ENCODE results near the gene SRRM1. TPM values are rescaled to one million over a fixed set of nuclear protein-coding genes. Genes with fewer than 3 reads are reported as not detected.

SRRM1 gene
- total and polyA plus RNA-seq, 11 donors: 30.3 to 97.0 (median 61.4) TPM

DNA sequence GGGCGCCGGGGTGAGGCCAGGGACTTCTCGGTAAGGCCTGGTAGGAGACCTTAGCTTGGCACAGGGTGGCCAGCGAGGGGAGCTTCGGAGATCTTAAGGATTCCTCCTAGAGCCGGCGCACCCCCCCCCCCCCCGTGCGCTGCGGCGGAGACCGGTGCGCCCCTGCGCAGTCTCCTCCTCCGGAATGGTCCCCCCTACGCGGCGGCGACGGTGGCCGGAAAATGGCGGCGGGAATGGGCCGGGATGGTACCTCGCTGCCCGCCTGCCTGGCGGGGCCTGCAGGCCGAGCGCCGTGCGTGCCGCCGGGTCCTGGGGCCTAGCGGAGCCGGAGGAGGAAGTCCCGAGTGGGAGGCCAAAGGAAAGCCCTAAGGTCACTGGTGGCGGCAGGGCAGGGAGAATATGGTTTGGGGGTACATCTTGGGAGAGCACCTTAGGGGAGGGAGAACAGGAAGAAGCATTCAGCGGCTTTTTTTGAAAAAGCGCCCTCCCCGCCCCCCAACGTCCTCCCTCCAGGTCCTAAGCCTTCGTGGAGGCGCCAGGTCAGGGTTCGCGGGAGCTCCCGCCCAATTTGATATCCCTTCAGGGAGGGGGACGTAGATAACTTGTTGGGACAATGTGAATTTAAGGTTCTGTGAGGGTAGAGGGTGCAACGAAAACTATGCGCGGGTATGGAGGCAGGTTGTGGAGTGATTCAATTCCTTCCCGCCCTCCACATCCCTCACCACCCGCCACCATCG, 429 bp downstream of the SRRM1 start:
- no peak for TF ChIP-seq POLR2A (IDR thresholded peaks at IDR 0.05)
- TF ChIP-seq, protein P1, sequence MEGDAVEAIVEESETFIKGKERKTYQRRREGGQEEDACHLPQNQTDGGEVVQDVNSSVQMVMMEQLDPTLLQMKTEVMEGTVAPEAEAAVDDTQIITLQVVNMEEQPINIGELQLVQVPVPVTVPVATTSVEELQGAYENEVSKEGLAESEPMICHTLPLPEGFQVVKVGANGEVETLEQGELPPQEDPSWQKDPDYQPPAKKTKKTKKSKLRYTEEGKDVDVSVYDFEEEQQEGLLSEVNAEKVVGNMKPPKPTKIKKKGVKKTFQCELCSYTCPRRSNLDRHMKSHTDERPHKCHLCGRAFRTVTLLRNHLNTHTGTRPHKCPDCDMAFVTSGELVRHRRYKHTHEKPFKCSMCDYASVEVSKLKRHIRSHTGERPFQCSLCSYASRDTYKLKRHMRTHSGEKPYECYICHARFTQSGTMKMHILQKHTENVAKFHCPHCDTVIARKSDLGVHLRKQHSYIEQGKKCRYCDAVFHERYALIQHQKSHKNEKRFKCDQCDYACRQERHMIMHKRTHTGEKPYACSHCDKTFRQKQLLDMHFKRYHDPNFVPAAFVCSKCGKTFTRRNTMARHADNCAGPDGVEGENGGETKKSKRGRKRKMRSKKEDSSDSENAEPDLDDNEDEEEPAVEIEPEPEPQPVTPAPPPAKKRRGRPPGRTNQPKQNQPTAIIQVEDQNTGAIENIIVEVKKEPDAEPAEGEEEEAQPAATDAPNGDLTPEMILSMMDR (IDR thresholded peaks at IDR 0.05): no peak
- no peaks in the 10 kb centered on the region for H3K27me3 ChIP-seq
- ATAC-seq: peak in 3 of 4 donors; percentile 8 to 34 (median 31)
- peak overlapping the region; percentile 74 to 100 (median 90) for H3K27ac ChIP-seq
- H3K4me3 ChIP-seq: peak overlapping the region; percentile 79 to 97 (median 92)
- WGBS, 4 donors: 0 to 1% (median 0%) methylated on average over 27 to 53 of the region's 53 CpGs
- intact Hi-C loops (cut with DNase I): loop anchor here in 2 of 10 donors (2.0 to 10.0 kb wide), 2 partner anchors 101 to 229 kb away; partner anchors contain the start of genes CLIC4 (in 1 of the 2), NIPAL3 (in 1 of the 2) and STPG1 (in 1 of the 2)
- DNase-seq: peak in 1 of 5 donors; percentile 78
- no peaks in the 10 kb centered on the region for H3K9me3 ChIP-seq
- peaks cover 0 to 37% (median 25%) of the 10 kb centered on the region in 12 donors for H3K4me1 ChIP-seq
- peaks cover 0 to 35% (median 32%) of the 10 kb centered on the region in 9 donors for H3K36me3 ChIP-seq

DNA sequence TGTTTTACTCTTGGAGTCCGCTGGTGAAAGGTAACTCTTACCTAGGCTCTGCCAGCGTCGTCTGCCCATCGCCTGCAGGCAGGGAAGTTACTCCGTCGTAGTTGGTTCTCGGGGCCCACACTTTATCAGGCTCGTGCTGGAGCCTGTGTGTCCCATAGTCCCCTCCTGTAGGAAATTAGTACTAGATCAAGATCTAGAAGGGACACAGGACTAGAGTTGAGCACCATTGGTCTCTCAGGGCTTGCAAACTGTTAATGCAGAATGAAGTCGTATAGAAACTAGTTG, 940 bp downstream of the SRRM1 start:
- no peak for ATAC-seq
- no peak for DNase-seq
- 0 to 1% (median 1%) methylated on average over 9 of the region's 9 CpGs for WGBS, 4 donors
- intact Hi-C loops (cut with DNase I): loop anchor here in 1 of 10 donors (10.0 kb wide), 1 partner anchor 229 kb away; the partner anchor contains the start of genes NIPAL3 and STPG1
- peaks cover 0 to 37% (median 25%) of the 10 kb centered on the region in 12 donors for H3K4me1 ChIP-seq
- no peak for TF ChIP-seq POLR2A (IDR thresholded peaks at IDR 0.05)
- TF ChIP-seq, protein P1 (IDR thresholded peaks at IDR 0.05): no peak
- H3K9me3 ChIP-seq: no peaks in the 10 kb centered on the region
- H3K27ac ChIP-seq: peak overlapping the region in 8 of 12 donors; percentile 82 to 100 (median 92)
- no peaks in the 10 kb centered on the region for H3K27me3 ChIP-seq
- H3K36me3 ChIP-seq: peaks cover 0 to 40% (median 37%) of the 10 kb centered on the region in 9 donors
- peak overlapping the region; percentile 79 to 97 (median 92) for H3K4me3 ChIP-seq

DNA sequence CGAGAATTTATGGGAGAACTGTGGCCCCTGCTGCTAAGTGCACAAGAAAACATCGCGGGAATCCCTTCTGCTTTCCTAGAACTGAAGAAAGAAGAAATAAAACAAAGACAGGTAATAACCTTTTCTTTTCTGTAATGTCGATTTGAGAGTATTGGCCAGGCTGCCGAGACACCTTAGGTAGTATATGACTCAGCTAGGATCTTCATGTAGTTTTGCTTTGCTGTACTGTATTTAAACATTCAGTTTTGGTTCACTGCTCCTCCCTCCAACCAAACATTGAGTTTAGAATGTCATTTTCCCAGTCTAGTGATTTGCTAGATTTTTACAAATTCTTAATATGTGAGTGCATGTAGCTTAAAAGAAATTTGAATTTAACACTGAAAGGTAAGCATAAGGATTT, 5.8 kb downstream of the SRRM1 start:
- ATAC-seq (no peak), DNase-seq (no peak)
- intact Hi-C loops (cut with DNase I): loop anchor here in 1 of 10 donors (10.0 kb wide), 1 partner anchor 234 kb away; the partner anchor contains the start of genes NIPAL3 and STPG1
- Histone ChIP-seq H3K9me3 (no peaks in the 10 kb centered on the region), H3K4me1 (peaks cover 0 to 22% (median 18%) of the 10 kb centered on the region in 12 donors), H3K4me3 (no peak overlapping the region), H3K27me3 (no peaks in the 10 kb centered on the region), H3K27ac (no peak overlapping the region), H3K36me3 (peaks cover 0 to 89% (median 86%) of the 10 kb centered on the region in 9 donors)
- WGBS, 4 donors: 87 to 96% (median 92%) methylated on average over 5 of the region's 5 CpGs
- TF ChIP-seq, protein P1 (IDR thresholded peaks at IDR 0.05): no peak
- no peak for TF ChIP-seq POLR2A (IDR thresholded peaks at IDR 0.05)

DNA sequence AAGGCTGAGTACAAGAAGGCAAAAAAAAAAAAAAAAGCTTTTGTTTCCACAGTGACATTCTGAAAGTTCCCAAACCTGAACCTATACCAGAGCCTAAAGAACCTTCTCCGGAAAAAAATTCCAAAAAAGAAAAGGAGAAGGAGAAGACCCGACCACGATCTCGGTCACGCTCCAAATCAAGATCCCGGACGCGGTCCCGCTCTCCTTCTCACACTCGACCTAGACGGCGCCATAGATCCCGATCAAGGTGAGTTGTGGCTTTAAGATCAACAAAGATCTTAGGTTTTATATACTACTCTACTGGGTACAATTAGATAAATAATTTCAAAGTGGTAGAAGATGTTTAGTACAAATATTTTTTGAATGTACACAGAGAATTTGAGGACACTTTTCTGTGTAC, 9.3 kb downstream of the SRRM1 start:
- Histone ChIP-seq H3K4me1 (no peaks in the 10 kb centered on the region), H3K36me3 (peaks cover 0 to 100% (median 100%) of the 10 kb centered on the region in 9 donors), H3K9me3 (no peaks in the 10 kb centered on the region), H3K27ac (no peak overlapping the region), H3K27me3 (no peaks in the 10 kb centered on the region), H3K4me3 (no peak overlapping the region)
- intact Hi-C loops (cut with DNase I): loop anchor here in 3 of 10 donors (2.0 to 10.0 kb wide), 3 partner anchors 18 to 572 kb away; no protein-coding TSS in a partner anchor
- no peak for DNase-seq
- TF ChIP-seq, protein P1 (IDR thresholded peaks at IDR 0.05): no peak
- no peak for TF ChIP-seq POLR2A (IDR thresholded peaks at IDR 0.05)
- 90 to 95% (median 92%) methylated on average over 13 of the region's 13 CpGs for WGBS, 4 donors
- ATAC-seq: no peak

Data from heart left ventricle (tissue), 16 donors.